HG02970 (cell line): Measurements from ENCODE around the gene CNNM4.

Source experiments
- ATAC-seq: cut with Tn5 transposase; IDR thresholded peaks from one replicate; pipeline ENCODE4 v1.9.1; 2021; ENCODE audit warnings: mild to moderate bottlenecking, moderate library complexity, moderate number of reproducible peaks; ENCODE audit not compliant: unreplicated experiment, low FRiP score

Gene CNNM4

DNA sequence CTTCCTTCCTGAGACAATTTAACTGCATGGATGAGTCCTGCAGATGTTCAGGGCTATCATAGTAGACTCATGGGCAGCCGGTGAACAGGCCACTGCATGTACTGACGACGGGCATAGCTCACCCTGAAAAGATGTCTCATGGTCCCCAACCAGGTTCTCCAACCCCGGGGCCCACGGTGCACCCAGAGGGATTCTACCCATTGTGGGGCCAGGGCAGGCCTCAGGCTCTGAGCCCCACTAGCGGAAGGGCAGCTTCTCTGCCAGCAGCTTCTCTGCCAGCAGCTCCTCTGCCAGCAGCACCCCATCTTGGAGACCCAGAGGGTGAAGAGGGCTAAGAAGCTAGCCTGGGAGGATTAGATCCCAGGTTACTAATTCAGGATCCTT, 3.2 kb upstream of the CNNM4 start:
- no peak for ATAC-seq

DNA sequence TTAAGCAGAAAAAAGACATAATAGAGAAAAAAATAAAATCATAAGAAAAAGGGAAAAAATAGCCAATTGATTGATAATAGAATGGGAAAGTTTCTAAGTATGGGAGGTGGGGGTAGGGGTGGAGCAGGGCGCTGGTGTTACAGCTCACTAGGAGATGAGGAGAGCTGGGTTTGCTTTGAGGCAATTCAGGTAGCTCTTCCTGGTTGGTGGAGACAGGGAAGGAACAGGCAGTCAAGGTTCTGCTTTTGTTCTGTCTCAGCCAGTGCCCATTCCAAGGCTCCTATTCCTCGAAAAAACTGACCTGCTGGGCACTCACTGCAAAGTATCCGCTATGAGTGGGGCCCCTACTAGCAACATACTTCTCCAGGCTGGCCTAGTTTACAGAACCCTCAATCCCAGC, 1.7 kb upstream of the CNNM4 start:
- ATAC-seq, result no peak

- no peak for ATAC-seq
Measured at GRCh38 chr2:96759548-96759947, 1.2 kb upstream of the CNNM4 start.

DNA sequence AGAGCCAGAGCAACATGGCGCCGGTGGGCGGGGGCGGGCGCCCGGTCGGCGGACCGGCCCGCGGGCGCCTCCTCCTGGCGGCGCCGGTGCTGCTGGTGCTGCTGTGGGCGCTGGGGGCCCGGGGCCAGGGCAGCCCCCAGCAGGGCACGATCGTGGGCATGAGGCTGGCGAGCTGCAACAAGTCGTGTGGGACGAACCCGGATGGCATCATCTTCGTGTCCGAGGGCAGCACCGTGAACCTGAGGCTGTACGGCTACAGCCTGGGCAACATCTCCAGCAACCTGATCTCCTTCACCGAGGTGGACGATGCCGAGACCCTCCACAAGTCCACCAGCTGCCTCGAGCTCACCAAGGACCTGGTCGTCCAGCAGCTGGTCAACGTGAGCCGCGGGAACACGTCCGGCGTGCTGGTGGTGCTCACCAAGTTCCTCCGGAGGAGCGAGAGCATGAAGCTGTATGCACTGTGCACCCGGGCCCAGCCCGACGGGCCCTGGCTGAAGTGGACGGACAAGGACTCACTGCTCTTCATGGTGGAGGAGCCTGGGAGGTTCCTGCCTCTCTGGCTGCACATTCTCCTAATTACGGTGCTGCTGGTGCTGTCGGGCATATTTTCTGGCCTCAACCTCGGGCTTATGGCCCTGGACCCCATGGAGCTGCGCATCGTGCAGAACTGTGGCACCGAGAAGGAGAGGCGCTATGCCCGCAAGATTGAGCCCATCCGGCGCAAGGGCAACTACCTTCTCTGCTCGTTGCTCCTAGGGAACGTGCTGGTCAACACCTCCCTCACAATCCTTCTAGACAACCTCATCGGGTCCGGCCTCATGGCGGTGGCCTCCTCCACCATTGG, 507 bp downstream of the CNNM4 start:
- ATAC-seq, result no peak

- ATAC-seq, result no peak
Measured at GRCh38 chr2:96762529-96763311, 2.0 kb downstream of the CNNM4 start.

GRCh38 chr2:96763511-96764252, 3.0 kb downstream of the CNNM4 start:
- ATAC-seq, result no peak

- no peak for ATAC-seq
Measured at GRCh38 chr2:96764253-96764637, 3.5 kb downstream of the CNNM4 start.

GRCh38 chr2:96767135-96767871, 6.6 kb downstream of the CNNM4 start:
- ATAC-seq, result no peak

GRCh38 chr2:96768083-96768561, 7.4 kb downstream of the CNNM4 start:
- ATAC-seq, result no peak

- no peak for ATAC-seq
Measured at GRCh38 chr2:96769814-96770213, 9.1 kb downstream of the CNNM4 start.

- no peak for ATAC-seq
Measured at GRCh38 chr2:96770442-96771202, 9.9 kb downstream of the CNNM4 start.

GRCh38 chr2:96771796-96772618, 11.3 kb downstream of the CNNM4 start:
- ATAC-seq, result no peak

- ATAC-seq, result no peak
Measured at GRCh38 chr2:96772903-96773671, 12.4 kb downstream of the CNNM4 start.

DNA sequence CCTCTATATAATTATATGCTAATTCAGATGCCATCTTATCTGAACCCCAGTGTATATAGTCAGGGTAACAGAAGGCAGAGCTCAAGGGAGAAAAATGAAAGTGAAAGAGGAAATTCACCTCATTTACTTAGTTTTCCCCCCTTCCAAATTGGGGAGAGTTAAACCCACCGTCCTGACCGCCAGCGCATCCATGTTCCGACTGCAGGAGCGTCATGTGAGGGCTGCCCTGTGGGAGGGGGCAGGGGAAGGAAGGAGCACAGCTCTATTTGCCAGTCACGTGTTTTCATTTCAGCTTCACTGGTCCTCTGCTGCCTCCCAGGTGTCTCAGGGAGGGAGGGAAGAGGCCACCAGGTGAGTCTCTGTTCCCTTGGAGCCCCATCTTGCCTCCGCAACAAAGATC, 13.2 kb downstream of the CNNM4 start:
- ATAC-seq, result no peak

- ATAC-seq, result no peak
Measured at GRCh38 chr2:96775160-96775559, 14.5 kb downstream of the CNNM4 start.

DNA sequence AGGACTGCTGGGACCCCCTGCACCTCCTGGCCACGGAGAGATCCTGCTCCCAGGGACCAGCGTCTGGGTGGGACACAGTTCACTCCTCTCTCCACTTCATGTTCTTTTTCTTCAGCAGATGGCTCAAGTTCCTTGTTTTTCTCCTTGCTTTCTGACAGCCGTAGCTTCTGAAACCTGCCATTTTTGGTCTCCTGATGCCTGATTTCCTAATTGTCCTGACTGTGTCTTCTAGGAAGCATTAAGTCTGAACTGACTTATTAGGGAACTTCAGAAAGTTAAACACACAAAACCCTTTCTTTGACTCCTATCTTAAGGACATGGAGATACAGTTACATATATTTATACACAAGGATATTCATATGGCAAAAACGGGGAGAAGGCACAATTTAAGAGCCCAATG, 22.7 kb downstream of the CNNM4 start:
- ATAC-seq, result no peak

DNA sequence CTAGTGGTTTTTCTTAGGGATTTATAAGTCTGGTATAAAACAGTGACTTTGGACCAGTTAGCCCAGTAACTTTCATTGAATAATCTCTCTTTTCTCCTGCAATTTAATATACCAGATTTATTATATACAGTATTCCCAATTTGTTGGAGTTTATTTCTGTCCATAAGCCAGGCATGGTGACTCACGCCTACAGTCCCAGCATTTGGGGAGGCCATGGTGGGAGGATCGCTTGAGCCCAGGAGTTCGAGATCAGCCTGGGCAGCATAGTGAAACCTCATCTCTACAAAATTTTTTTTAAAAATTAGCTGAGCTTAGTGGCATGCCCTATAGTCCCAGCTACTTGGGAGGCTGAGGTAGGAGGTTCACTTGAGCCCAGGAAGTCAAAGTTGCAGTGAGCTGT, 26.7 kb downstream of the CNNM4 start:
- ATAC-seq, result no peak
